NT2/D1 (cell line): Measurements from ENCODE around the gene TMEM245.

Experiments used
- DNase-seq: peaks from one replicate; pipeline ENCODE4 v3.0.0-alpha.2; 2011; ENCODE audit warnings: low read depth, low spot score
- H3K27me3 ChIP-seq: 2 replicates; pipeline ENCODE4 v1.6.0; 2011; ENCODE audit warnings: mild to moderate bottlenecking; ENCODE audit not compliant: insufficient read length, insufficient read depth
- H3K36me3 ChIP-seq: 2 replicates; pipeline ENCODE4 v1.6.1; 2011; ENCODE audit warnings: mild to moderate bottlenecking, low read length, mixed read lengths; ENCODE audit not compliant: insufficient read depth, insufficient read length
- H3K4me1 ChIP-seq: 2 replicates; pipeline ENCODE4 v1.5.1; 2011; ENCODE audit not compliant: insufficient read depth, insufficient read length
- H3K4me3 ChIP-seq: 2 replicates; pipeline ENCODE4 v1.5.1; 2011; ENCODE audit warnings: low read depth; ENCODE audit not compliant: insufficient read length
- H3K9ac ChIP-seq: 2 replicates; pipeline ENCODE4 v1.6.0; 2011; ENCODE audit warnings: low read depth; ENCODE audit not compliant: insufficient read length
- H3K9me3 ChIP-seq: 2 replicates; pipeline ENCODE4 v1.5.1; 2011; ENCODE audit warnings: mild to moderate bottlenecking, low read length; ENCODE audit not compliant: insufficient read depth
- SUZ12 ChIP-seq: IDR thresholded peaks from 2 replicates; pipeline ENCODE4 v1.6.1; 2011; ENCODE audit not compliant: insufficient read length, insufficient read depth; ENCODE audit errors: extremely low read depth
- YY1 ChIP-seq: IDR thresholded peaks from 2 replicates; pipeline ENCODE4 v1.6.1; 2011; ENCODE audit not compliant: insufficient read length, insufficient read depth
- ZNF274 ChIP-seq: IDR thresholded peaks from 2 replicates; pipeline ENCODE4 v1.6.1; 2011; ENCODE audit warnings: mild to moderate bottlenecking, low read depth, low read length

The TMEM245 gene

DNA sequence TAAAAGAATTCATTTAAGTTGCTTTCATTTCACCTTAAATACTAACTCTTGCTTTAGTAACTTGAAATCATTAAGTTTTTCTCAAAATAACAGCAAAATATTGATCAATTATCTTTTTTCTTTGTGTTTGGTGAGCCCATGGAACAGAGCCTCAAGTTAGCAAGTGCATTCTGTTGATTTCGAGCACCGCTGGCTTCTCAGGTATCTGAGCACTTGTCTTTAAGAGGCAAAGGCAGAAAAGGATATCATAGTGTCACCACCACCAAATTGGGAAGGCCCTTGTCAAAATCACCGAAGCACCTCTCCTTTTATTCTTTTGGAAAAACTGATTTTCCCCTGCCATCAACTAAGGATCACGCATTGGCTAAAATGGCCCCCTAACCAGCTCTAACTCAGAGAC lies 89.3 kb downstream of the TMEM245 start:
- peaks cover 43% of the 10 kb centered on the region for H3K36me3 ChIP-seq

DNA sequence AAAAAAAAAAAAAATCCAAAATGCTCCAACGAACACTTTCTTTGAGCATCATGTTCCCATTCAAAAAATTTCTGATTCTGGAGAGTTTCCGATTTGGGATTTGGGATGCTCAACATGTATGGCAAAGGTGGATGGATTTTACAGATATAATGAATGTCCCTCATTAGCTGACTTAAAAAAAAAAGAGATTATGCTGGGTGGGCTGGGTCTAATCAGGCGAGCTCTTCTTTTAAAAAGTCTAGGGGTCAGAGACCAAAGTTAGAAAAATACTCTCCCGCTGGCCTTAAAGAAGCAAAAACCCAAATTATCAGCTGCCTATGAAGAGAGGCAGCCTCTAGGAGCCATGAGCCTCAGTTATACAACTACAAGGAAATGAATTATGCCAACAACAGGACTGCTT lies 91.3 kb downstream of the TMEM245 start:
- H3K27me3 ChIP-seq: no peaks in the 10 kb centered on the region
- H3K36me3 ChIP-seq: peaks cover 28% of the 10 kb centered on the region
- H3K4me3 ChIP-seq: no peak overlapping the region
- H3K9ac ChIP-seq: no peak overlapping the region
- no peaks in the 10 kb centered on the region for H3K9me3 ChIP-seq
- no peak for DNase-seq
- TF ChIP-seq SUZ12 (no peak), YY1 (no peak), ZNF274 (no peak)
- no peaks in the 10 kb centered on the region for H3K4me1 ChIP-seq

More for the DNA sequence above, 89.3 kb downstream of the TMEM245 start:
- no peak for DNase-seq
- Histone ChIP-seq H3K27me3 (no peaks in the 10 kb centered on the region), H3K9me3 (no peaks in the 10 kb centered on the region), H3K4me3 (no peak overlapping the region), H3K9ac (no peak overlapping the region), H3K4me1 (no peaks in the 10 kb centered on the region)
- TF ChIP-seq ZNF274: no peak
- no peak for TF ChIP-seq SUZ12
- TF ChIP-seq YY1: no peak

- DNase-seq: no peak
- H3K9me3 ChIP-seq: no peaks in the 10 kb centered on the region
Observed at GRCh38 chr9:109027176-109027575, 92.6 kb downstream of the TMEM245 start.

DNA sequence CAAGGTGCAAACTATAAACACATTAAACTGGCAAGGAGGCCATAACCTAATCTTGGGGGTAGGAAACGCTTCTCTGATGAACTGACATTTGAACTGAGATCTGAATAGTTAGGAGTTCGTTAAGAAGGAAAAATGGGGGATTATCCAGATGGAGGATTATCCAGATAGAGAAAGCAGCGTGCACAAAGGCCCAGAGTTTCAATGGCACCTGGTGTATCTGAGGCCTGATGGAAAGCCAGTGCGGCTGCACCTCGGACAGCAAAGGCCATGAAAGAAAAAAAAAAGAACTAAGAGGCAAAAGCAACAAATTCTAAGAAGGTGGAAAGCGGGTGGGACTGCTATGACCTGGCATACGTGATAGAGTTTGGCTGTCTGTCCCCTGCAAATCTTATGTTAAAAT lies 93.4 kb downstream of the TMEM245 start:
- no peaks in the 10 kb centered on the region for H3K9me3 ChIP-seq
- H3K4me3 ChIP-seq: no peak overlapping the region
- peaks cover 9% of the 10 kb centered on the region for H3K36me3 ChIP-seq
- no peak for DNase-seq
- TF ChIP-seq ZNF274: no peak
- TF ChIP-seq SUZ12: no peak
- no peak for TF ChIP-seq YY1
- H3K9ac ChIP-seq: no peak overlapping the region
- H3K4me1 ChIP-seq: no peaks in the 10 kb centered on the region
- no peaks in the 10 kb centered on the region for H3K27me3 ChIP-seq

More at GRCh38 chr9:109027176-109027575, 92.6 kb downstream of the TMEM245 start:
- Histone ChIP-seq H3K9ac (no peak overlapping the region), H3K27me3 (no peaks in the 10 kb centered on the region), H3K36me3 (peaks cover 18% of the 10 kb centered on the region), H3K4me3 (no peak overlapping the region), H3K4me1 (no peaks in the 10 kb centered on the region)
- TF ChIP-seq YY1 (no peak), SUZ12 (no peak), ZNF274 (no peak)

GRCh38 chr9:109022873-109023272 lies 96.9 kb downstream of the TMEM245 start:
- Histone ChIP-seq H3K4me3 (no peak overlapping the region), H3K9ac (no peak overlapping the region), H3K27me3 (no peaks in the 10 kb centered on the region), H3K4me1 (no peaks in the 10 kb centered on the region), H3K36me3 (peaks cover 29% of the 10 kb centered on the region), H3K9me3 (no peaks in the 10 kb centered on the region)
- DNase-seq: no peak
- TF ChIP-seq ZNF274 (no peak), YY1 (no peak), SUZ12 (no peak)

- Histone ChIP-seq H3K9me3 (no peaks in the 10 kb centered on the region), H3K4me3 (no peak overlapping the region), H3K36me3 (peaks cover 35% of the 10 kb centered on the region), H3K4me1 (no peaks in the 10 kb centered on the region), H3K9ac (no peak overlapping the region), H3K27me3 (no peaks in the 10 kb centered on the region)
- DNase-seq: no peak
- TF ChIP-seq SUZ12 (no peak), ZNF274 (no peak), YY1 (no peak)
Observed at GRCh38 chr9:109020581-109021511, 98.9 kb downstream of the TMEM245 start.

DNA sequence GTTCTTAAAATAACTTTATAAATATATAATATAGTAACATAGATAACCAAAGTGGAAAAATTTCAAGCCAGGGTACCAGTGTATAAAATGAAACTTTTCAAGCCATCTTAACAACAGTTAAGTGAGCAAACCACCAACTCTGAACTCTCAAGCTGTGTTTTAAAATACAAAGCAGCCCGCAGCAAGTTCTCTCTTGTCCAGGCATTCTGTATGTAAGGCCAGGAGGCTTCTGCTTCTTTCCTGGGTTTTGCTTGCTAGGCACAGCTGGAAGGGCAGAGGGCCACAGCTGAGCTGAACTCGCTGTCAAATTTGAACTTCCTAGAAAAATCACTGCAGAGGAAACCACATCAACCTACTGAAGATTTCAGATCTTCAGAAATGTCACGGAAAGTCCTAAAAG lies 99.6 kb downstream of the TMEM245 start:
- Histone ChIP-seq H3K27me3 (no peaks in the 10 kb centered on the region), H3K4me3 (no peak overlapping the region), H3K36me3 (peaks cover 35% of the 10 kb centered on the region), H3K9me3 (no peaks in the 10 kb centered on the region), H3K4me1 (no peaks in the 10 kb centered on the region), H3K9ac (no peak overlapping the region)
- DNase-seq: no peak
- no peak for TF ChIP-seq YY1
